Measurements from ENCODE around the gene KLHL3.

KLHL3 gene

DNA sequence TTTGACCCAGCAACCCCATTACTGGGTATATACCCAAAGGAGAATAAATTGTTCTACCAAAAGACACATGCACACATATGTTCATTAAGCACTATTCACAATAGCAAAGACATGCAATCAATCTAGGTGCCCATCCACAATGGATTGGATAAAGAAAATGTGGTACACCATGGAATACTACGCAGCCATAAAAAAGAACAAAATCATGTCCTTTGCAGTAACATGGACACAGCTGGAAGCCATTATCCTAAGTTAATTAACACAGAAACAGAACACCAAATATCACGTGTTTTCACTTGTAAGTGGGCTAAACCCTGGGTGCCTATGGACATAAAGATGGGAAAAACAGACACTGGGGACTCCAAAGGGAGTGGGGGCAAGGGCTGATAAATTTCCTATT is 46.6 kb downstream of the KLHL3 start:
- Histone ChIP-seq H3K27ac (ENCODE audit: insufficient read depth in 1 of 2, low read depth in 1 of 2, low read length in 2 of 2, poor library complexity in 1 of 2, severe bottlenecking in 2 of 2) (no peak overlapping the region), H3K4me3 (ENCODE audit: control insufficient read depth in 1 of 7, extremely low read depth in 1 of 7, insufficient read depth in 4 of 7, low read depth in 2 of 7, low read length in 6 of 7) (no peak overlapping the region), H3K27me3 (replicated peaks in 2 of 5; ENCODE audit: control insufficient read depth in 4 of 5, insufficient read depth in 5 of 5, low read length in 4 of 5) (no peaks in the 10 kb centered on the region), H3K9me3 (ENCODE audit: control extremely low read depth in 1 of 5, control insufficient read depth in 4 of 5, insufficient read depth in 2 of 5, low read depth in 1 of 5, low read length in 4 of 5) (peaks cover 0 to 2% (median 0%) of the 10 kb centered on the region in 5 experiments), H3K4me1 (ENCODE audit: control extremely low read depth in 1 of 4, control insufficient read depth in 4 of 4, insufficient read depth in 4 of 4, low read length in 3 of 4) (peaks cover under 1 to 19% (median 16%) of the 10 kb centered on the region in 4 experiments), H3K36me3 (ENCODE audit: control insufficient read depth in 4 of 4, insufficient read depth in 4 of 4, low read length in 3 of 4) (peaks cover 4 to 12% (median 6%) of the 10 kb centered on the region in 4 experiments)
- POLR2A ChIA-PET: no interaction called here
- CTCF ChIA-PET: interaction anchor here (1.1 to 1.5 kb wide), 2 partner anchors 10 to 64 kb away, joined by 3 to 6 read pairs; no protein-coding TSS in a partner anchor
- no peak for DNase-seq
- no CpG with 5 or more reads among the region's 2 CpGs for WGBS (ENCODE audit: insufficient coverage)

GRCh38 chr5:137688210-137688840 is 47.6 kb downstream of the KLHL3 start:
- ChIA-PET CTCF (interaction anchor here (1.1 to 1.5 kb wide), 2 partner anchors 11 to 65 kb away, joined by 3 to 6 read pairs; no protein-coding TSS in a partner anchor), POLR2A (no interaction called here)
- Histone ChIP-seq H3K27me3 (replicated peaks in 2 of 5; ENCODE audit: control insufficient read depth in 4 of 5, insufficient read depth in 5 of 5, low read length in 4 of 5) (no peaks in the 10 kb centered on the region), H3K4me3 (ENCODE audit: control insufficient read depth in 1 of 7, extremely low read depth in 1 of 7, insufficient read depth in 4 of 7, low read depth in 2 of 7, low read length in 6 of 7) (no peak overlapping the region), H3K36me3 (ENCODE audit: control insufficient read depth in 4 of 4, insufficient read depth in 4 of 4, low read length in 3 of 4) (peaks cover 4 to 12% (median 6%) of the 10 kb centered on the region in 4 experiments), H3K4me1 (ENCODE audit: control extremely low read depth in 1 of 4, control insufficient read depth in 4 of 4, insufficient read depth in 4 of 4, low read length in 3 of 4) (peaks cover 0 to 11% (median 9%) of the 10 kb centered on the region in 4 experiments), H3K27ac (ENCODE audit: insufficient read depth in 1 of 2, low read depth in 1 of 2, low read length in 2 of 2, poor library complexity in 1 of 2, severe bottlenecking in 2 of 2) (no peak overlapping the region), H3K9me3 (ENCODE audit: control extremely low read depth in 1 of 5, control insufficient read depth in 4 of 5, insufficient read depth in 2 of 5, low read depth in 1 of 5, low read length in 4 of 5) (peaks cover 0 to 2% (median 0%) of the 10 kb centered on the region in 5 experiments)
- WGBS (ENCODE audit: insufficient coverage): 80% methylated on average over 4 of the region's 5 CpGs
- no peak for DNase-seq

DNA sequence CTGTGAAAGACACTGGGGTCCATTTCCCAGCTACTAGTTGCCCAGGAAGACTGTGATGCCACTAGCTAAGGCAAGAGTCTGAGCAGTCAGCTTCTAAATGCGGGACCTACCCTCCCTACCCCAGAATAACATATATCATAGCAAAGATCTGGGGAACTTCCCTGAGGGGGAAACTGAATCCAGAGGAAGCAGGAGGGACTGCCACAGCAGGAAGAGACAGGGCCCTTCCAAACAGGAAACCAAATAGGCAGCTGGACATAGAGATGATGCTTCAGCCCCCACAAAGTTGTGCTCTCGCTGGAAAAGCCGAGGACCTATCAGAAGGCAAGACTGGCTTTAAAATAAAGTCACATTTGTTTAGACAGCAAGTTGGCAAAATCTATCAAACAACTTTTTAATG is 51.1 kb downstream of the KLHL3 start:
- peak overlapping the region in 1 of 7 experiments; percentile 13 for H3K4me3 ChIP-seq (ENCODE audit: control insufficient read depth in 1 of 7, extremely low read depth in 1 of 7, insufficient read depth in 4 of 7, low read depth in 2 of 7, low read length in 6 of 7)
- H3K27ac ChIP-seq (ENCODE audit: insufficient read depth in 1 of 2, low read depth in 1 of 2, low read length in 2 of 2, poor library complexity in 1 of 2, severe bottlenecking in 2 of 2): no peak overlapping the region
- peak in 2 of 3 donors; percentile 43 to 55 for DNase-seq
- 0% methylated on average over 3 of the region's 3 CpGs for WGBS (ENCODE audit: insufficient coverage)
- peaks cover 0 to 8% (median 8%) of the 10 kb centered on the region in 4 experiments for H3K4me1 ChIP-seq (ENCODE audit: control extremely low read depth in 1 of 4, control insufficient read depth in 4 of 4, insufficient read depth in 4 of 4, low read length in 3 of 4)
- ChIA-PET POLR2A (interaction anchor here (0.7 kb wide), 1 partner anchor 1083 kb away, joined by 3 read pairs; no protein-coding TSS in a partner anchor), CTCF (interaction anchor here (1.5 to 3.0 kb wide), 3 partner anchors 10 to 55 kb away, joined by 3 to 24 read pairs (median 12); no protein-coding TSS in a partner anchor)
- H3K36me3 ChIP-seq (ENCODE audit: control insufficient read depth in 4 of 4, insufficient read depth in 4 of 4, low read length in 3 of 4): peaks cover 0 to 6% (median 5%) of the 10 kb centered on the region in 4 experiments
- peaks cover 0 to 2% (median 0%) of the 10 kb centered on the region in 5 experiments for H3K9me3 ChIP-seq (ENCODE audit: control extremely low read depth in 1 of 5, control insufficient read depth in 4 of 5, insufficient read depth in 2 of 5, low read depth in 1 of 5, low read length in 4 of 5)
- no peaks in the 10 kb centered on the region for H3K27me3 ChIP-seq (replicated peaks in 2 of 5; ENCODE audit: control insufficient read depth in 4 of 5, insufficient read depth in 5 of 5, low read length in 4 of 5)

DNA sequence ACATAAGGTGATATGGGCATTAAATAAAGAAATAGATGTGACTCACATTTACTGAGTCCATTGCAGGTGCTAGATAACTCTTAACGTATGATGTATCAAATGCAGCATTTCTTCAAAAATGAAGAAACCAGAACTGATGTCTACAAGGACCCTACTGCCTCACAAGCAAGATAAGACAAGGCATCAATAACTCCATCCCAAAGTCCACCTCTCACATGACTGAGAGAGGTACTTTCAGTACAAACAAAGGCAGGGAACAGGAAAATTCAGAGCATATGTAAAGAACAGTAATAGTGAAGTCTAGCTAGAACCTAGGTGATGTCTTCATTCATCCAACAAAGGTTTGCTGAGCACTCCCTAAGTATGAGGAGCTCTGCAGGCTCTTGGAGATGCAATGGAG is 54.7 kb downstream of the KLHL3 start:
- no CpG with 5 or more reads among the region's 1 CpG for WGBS (ENCODE audit: insufficient coverage)
- Histone ChIP-seq H3K27me3 (replicated peaks in 2 of 5; ENCODE audit: control insufficient read depth in 4 of 5, insufficient read depth in 5 of 5, low read length in 4 of 5) (no peaks in the 10 kb centered on the region), H3K36me3 (ENCODE audit: control insufficient read depth in 4 of 4, insufficient read depth in 4 of 4, low read length in 3 of 4) (peaks cover 0 to 10% (median 7%) of the 10 kb centered on the region in 4 experiments), H3K4me1 (ENCODE audit: control extremely low read depth in 1 of 4, control insufficient read depth in 4 of 4, insufficient read depth in 4 of 4, low read length in 3 of 4) (peaks cover 0 to 8% (median 8%) of the 10 kb centered on the region in 4 experiments), H3K27ac (ENCODE audit: insufficient read depth in 1 of 2, low read depth in 1 of 2, low read length in 2 of 2, poor library complexity in 1 of 2, severe bottlenecking in 2 of 2) (no peak overlapping the region), H3K4me3 (ENCODE audit: control insufficient read depth in 1 of 7, extremely low read depth in 1 of 7, insufficient read depth in 4 of 7, low read depth in 2 of 7, low read length in 6 of 7) (no peak overlapping the region), H3K9me3 (ENCODE audit: control extremely low read depth in 1 of 5, control insufficient read depth in 4 of 5, insufficient read depth in 2 of 5, low read depth in 1 of 5, low read length in 4 of 5) (no peaks in the 10 kb centered on the region)
- ChIA-PET POLR2A (no interaction called here), CTCF (no interaction called here)
- no peak for DNase-seq

GRCh38 chr5:137679910-137680309 is 56.0 kb downstream of the KLHL3 start:
- Histone ChIP-seq H3K4me1 (ENCODE audit: control extremely low read depth in 1 of 4, control insufficient read depth in 4 of 4, insufficient read depth in 4 of 4, low read length in 3 of 4) (peaks cover 0 to 8% (median 7%) of the 10 kb centered on the region in 4 experiments), H3K9me3 (ENCODE audit: control extremely low read depth in 1 of 5, control insufficient read depth in 4 of 5, insufficient read depth in 2 of 5, low read depth in 1 of 5, low read length in 4 of 5) (no peaks in the 10 kb centered on the region), H3K36me3 (ENCODE audit: control insufficient read depth in 4 of 4, insufficient read depth in 4 of 4, low read length in 3 of 4) (peaks cover 0 to 14% (median 8%) of the 10 kb centered on the region in 4 experiments), H3K27me3 (replicated peaks in 2 of 5; ENCODE audit: control insufficient read depth in 4 of 5, insufficient read depth in 5 of 5, low read length in 4 of 5) (no peaks in the 10 kb centered on the region), H3K27ac (ENCODE audit: insufficient read depth in 1 of 2, low read depth in 1 of 2, low read length in 2 of 2, poor library complexity in 1 of 2, severe bottlenecking in 2 of 2) (no peak overlapping the region), H3K4me3 (ENCODE audit: control insufficient read depth in 1 of 7, extremely low read depth in 1 of 7, insufficient read depth in 4 of 7, low read depth in 2 of 7, low read length in 6 of 7) (no peak overlapping the region)
- ChIA-PET POLR2A (no interaction called here), CTCF (interaction anchor here (0.9 to 2.2 kb wide), 2 partner anchors 19 to 56 kb away, joined by 3 to 5 read pairs; partner anchors contain the start of gene KLHL3)
- WGBS (ENCODE audit: insufficient coverage): 80% methylated on average over 1 of the region's 1 CpG
- no peak for DNase-seq

DNA sequence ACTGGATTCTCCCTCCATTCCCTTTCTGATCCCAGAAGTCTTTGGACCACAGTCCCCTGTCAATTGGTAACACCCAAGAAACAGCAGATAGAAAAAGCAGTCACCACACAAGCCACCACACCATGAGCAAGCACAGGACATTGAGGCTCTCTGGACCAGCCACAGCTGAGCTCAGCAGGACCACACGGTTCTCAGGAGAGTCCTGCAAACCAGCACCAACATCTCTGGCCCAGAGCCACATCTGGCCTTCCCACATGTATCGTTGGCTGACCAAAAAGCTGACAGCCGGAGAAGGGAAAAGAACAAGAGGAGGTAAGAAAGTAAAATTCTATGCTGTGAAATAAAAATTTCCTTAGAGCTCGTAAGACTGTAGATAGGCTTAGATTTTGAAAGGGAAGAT is 56.7 kb downstream of the KLHL3 start:
- Histone ChIP-seq H3K9me3 (ENCODE audit: control extremely low read depth in 1 of 5, control insufficient read depth in 4 of 5, insufficient read depth in 2 of 5, low read depth in 1 of 5, low read length in 4 of 5) (no peaks in the 10 kb centered on the region), H3K4me1 (ENCODE audit: control extremely low read depth in 1 of 4, control insufficient read depth in 4 of 4, insufficient read depth in 4 of 4, low read length in 3 of 4) (peaks cover 0 to under 1% (median 0%) of the 10 kb centered on the region in 4 experiments), H3K27me3 (replicated peaks in 2 of 5; ENCODE audit: control insufficient read depth in 4 of 5, insufficient read depth in 5 of 5, low read length in 4 of 5) (no peaks in the 10 kb centered on the region), H3K27ac (ENCODE audit: insufficient read depth in 1 of 2, low read depth in 1 of 2, low read length in 2 of 2, poor library complexity in 1 of 2, severe bottlenecking in 2 of 2) (no peak overlapping the region), H3K4me3 (ENCODE audit: control insufficient read depth in 1 of 7, extremely low read depth in 1 of 7, insufficient read depth in 4 of 7, low read depth in 2 of 7, low read length in 6 of 7) (no peak overlapping the region), H3K36me3 (ENCODE audit: control insufficient read depth in 4 of 4, insufficient read depth in 4 of 4, low read length in 3 of 4) (peaks cover 0 to 14% (median 8%) of the 10 kb centered on the region in 4 experiments)
- WGBS (ENCODE audit: insufficient coverage): 100% methylated on average over 3 of the region's 4 CpGs
- DNase-seq: no peak
- ChIA-PET CTCF (interaction anchor here (0.9 to 2.2 kb wide), 3 partner anchors 18 to 62 kb away, joined by 3 to 5 read pairs (median 3); partner anchors contain the start of gene KLHL3), POLR2A (no interaction called here)

DNA sequence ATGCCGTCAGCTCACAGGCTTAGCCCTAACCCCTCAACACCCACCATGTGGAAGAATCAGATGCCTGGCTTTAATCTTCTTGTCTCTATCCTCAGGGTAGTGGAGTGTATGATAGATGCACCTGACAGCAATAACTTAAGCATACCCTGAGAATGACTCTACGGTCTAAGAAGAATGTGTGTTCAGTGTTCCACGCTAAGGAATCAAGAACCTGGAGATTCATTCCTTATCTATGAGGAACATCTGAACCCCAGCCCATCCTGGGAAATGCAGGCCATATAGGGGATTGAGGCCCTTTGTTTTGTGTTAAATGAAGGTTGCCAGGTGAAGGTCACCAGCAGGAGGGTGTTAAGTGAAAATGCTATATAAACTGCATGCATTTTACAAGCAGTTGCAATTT is 63.0 kb downstream of the KLHL3 start:
- no peak for DNase-seq
- ChIA-PET CTCF (interaction anchor here (2.6 kb wide), 1 partner anchor 12 kb away, joined by 7 read pairs; no protein-coding TSS in a partner anchor), POLR2A (no interaction called here)
- H3K36me3 ChIP-seq (ENCODE audit: control insufficient read depth in 4 of 4, insufficient read depth in 4 of 4, low read length in 3 of 4): peaks cover 0 to 15% (median 9%) of the 10 kb centered on the region in 4 experiments
- H3K27me3 ChIP-seq (replicated peaks in 2 of 5; ENCODE audit: control insufficient read depth in 4 of 5, insufficient read depth in 5 of 5, low read length in 4 of 5): no peaks in the 10 kb centered on the region
- H3K4me3 ChIP-seq (ENCODE audit: control insufficient read depth in 1 of 7, extremely low read depth in 1 of 7, insufficient read depth in 4 of 7, low read depth in 2 of 7, low read length in 6 of 7): no peak overlapping the region
- no CpG with 5 or more reads among the region's 3 CpGs for WGBS (ENCODE audit: insufficient coverage)
- no peaks in the 10 kb centered on the region for H3K9me3 ChIP-seq (ENCODE audit: control extremely low read depth in 1 of 5, control insufficient read depth in 4 of 5, insufficient read depth in 2 of 5, low read depth in 1 of 5, low read length in 4 of 5)
- peaks cover 0 to 2% (median 0%) of the 10 kb centered on the region in 4 experiments for H3K4me1 ChIP-seq (ENCODE audit: control extremely low read depth in 1 of 4, control insufficient read depth in 4 of 4, insufficient read depth in 4 of 4, low read length in 3 of 4)
- H3K27ac ChIP-seq (ENCODE audit: insufficient read depth in 1 of 2, low read depth in 1 of 2, low read length in 2 of 2, poor library complexity in 1 of 2, severe bottlenecking in 2 of 2): no peak overlapping the region

Data from common myeloid progenitor, CD34-positive (primary cell).